Inflammatory macrophage treated with lipopolysaccharide for 1 hour (primary cell): ENCODE results near the gene TDO2.
"Not testable (repeated sequence)": the region's sequence is repeated elsewhere in the genome, so short reads cannot be mapped to it uniquely, and the experiment has no call there.

Source experiments
- DNase-seq, 2 donors: peaks; one replicate each; pipeline ENCODE4 v3.0.0-alpha.2; 2020 to 2022

Gene TDO2

DNA sequence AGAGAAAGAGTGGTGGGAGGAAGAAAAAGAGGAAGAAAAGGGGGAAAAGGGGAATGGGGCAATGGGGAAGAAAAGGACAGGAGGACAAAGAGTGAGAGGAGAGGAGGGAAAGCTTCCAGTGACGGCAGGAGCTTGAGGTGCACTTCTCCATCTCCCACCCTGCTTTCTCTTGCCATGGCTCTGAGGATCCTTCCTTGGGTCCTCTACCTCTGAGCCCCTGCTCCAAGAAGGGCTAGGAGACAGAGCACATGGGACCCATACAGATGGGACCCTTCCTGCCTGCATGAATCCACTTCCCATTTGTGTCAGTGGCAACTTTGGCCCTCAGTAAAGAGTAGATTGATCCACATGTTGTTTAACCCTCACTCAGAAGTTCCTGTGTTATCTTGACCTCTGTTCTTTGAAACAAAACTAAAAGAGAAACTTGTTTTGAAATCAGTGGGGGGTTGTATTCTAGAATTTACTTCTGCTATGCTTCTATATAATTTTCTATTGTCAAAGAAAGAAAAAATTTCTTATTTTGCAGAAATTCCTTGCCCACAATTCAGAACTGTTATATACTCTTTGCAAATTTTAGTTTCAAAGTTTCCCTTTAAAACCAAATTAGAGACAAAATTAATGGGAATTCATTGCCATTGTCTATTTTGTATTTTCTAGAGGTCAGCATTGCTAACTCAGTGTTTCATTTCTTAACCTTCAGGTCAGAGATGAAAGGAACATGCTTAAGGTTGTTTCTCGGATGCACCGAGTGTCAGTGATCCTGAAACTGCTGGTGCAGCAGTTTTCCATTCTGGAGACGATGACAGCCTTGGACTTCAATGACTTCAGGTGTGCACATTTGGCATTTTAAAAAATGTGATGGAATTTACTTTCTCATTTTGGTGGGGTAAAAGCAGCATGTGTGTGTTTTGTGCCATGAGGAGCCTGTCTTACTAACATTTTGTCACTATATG is 5.0 kb downstream of the TDO2 start:
- no peak for DNase-seq

DNA sequence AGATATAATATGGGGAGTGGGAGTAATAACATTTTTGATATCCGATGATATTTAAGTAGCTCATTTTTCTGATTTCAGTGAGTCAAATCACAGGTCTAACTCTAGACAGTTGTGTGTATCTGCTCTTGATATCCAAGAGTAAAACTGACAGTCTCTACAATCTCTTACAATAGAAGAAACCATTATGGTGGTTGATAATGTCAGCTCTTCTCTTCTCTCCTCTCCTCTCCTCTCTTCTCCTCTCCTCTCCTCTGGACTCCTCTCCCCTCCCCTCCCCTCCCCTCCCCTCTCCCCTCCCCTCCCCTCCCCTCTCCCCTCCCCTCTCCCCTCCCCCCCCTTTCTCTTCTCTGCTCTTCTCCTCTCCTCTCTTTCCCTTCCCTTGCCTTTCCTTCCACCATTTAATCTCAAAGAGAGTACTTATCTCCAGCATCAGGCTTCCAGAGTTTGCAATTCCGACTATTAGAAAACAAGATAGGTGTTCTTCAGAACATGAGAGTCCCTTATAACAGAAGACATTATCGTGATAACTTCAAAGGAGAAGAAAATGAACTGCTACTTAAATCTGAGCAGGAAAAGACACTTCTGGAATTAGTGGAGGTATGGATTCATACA is 6.2 kb downstream of the TDO2 start:
- DNase-seq = no peak

DNA sequence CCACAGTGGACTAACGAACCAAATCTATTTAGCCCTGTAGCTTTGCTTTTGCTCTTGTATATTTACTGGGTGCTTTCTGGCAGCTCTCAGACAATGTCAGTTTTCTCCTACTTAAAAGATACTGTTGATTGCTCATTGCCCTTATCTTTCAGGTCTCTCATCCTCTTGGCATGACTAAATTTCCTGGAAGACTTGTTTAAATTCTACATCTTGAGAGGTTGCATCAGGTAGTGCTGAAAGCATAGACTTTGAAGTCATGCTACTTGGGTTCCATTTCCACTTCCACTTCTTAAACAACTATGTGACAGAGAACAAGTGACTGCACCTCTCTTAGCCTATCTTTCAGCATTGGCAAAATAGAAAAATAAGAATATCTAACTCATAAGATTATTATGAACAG is 8.4 kb downstream of the TDO2 start:
- DNase-seq = no peak

DNA sequence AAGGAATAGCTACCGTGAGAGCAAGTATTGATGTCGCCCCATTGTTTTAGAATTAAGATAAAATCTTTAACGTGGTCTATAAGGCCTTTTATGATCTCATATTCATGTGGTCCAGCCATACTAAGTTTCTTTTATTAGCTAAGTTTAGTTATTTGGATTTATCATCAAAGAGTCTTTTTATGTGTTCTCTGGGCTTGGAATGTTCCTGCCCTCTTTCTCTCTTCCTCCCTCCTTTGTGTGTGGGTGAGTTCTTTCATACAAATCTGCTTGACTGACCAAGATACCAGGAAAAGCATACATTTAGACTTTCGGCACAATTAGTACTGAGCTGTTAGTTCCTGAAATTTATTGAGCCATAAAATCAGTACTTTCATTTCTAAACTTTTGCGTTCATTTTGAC is 11.3 kb downstream of the TDO2 start:
- DNase-seq = no peak

DNA sequence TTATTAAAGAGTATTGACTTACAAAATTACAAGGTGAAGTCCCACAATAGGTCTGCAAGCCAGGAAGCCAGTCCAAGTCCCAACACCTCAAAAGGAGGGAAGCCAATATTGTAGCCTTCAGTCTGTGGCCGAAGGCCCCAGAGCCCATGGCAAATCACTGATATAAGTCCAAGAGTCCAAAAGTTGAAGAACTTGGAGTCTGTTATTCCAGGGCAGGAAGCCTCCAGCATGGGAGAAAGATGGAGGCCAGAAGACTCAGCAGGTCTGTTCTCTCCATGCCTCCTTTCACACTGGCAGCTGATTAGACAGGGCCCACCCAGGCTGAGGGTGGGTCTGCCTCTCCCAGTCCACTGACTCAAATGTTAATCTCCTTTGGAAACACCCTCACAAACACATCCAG is 18.1 kb downstream of the TDO2 start:
- no peak for DNase-seq

DNA sequence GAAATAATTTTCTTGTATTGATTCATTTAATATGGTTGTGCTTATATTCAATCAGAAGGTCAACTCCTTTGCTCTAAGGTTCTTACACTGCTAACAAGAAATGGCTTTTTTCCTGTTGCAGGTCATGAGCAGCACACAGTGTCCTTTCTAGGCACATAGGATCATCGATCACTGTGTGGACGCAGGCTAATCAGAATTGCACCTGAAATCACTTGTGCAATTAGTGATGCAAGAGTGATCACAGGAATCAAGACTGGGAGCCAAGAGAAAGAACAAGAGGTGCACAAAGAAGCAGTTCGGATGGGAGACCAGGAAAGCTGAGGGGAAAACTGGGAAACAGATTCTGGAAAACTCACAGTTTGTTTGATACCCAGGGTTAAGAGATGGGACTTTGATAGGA is 21.1 kb downstream of the TDO2 start:
- no peak for DNase-seq

DNA sequence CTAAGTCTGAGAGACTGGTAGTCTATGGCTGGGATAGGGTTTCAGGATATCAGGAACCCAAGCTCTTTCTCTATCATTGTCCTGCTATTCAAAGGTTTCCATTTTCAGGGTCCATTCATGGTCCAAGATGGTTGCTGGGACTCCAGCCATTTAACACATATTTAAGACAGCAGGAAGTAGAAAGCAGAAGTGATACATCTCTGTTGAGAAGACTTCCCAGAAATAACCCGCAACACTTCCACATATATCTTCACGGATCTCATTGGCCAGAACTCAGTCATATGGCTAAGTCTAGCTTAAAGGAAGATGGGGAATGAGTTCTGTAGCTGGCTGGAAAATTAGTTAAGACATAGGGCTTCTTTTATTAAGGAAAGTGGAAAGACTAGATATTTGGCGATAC is 26.3 kb downstream of the TDO2 start:
- peak in 1 of 2 donors; percentile 18 for DNase-seq

DNA sequence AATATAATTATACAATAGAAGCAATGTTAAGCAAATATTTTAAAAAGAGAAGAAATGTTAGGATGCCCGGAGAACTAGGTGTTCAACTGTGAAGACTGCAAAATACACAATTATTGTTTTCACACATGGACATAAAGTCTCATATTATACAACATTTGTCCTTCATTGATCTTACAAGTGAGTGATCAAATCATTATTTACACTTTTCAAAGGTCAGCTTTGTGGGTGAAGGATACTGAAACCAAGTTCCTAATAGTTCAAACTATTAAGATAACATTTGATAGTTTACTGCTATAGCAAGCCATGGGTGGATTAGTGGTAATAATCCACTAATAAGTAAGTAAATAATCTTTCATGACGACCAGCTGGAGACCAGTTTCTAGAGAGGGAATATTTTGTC is 26.8 kb downstream of the TDO2 start:
- DNase-seq = no peak

DNA sequence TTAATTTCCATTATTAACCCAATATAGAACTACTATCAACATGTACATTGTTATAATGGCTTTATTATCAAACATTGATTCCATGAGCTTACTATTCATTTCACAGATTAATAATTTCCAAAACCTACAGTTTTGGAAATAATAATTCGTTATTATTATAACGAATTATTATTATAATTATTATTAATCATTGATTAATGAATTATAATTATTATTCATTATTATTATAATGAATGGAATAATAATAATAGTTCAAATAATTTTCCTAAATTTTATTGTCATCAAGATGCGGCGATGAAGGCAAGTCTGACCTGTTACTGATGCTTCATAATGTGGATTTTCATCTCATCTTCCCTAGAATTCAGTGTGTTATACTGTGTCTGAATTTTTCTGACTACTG is 28.1 kb downstream of the TDO2 start:
- no peak for DNase-seq

DNA sequence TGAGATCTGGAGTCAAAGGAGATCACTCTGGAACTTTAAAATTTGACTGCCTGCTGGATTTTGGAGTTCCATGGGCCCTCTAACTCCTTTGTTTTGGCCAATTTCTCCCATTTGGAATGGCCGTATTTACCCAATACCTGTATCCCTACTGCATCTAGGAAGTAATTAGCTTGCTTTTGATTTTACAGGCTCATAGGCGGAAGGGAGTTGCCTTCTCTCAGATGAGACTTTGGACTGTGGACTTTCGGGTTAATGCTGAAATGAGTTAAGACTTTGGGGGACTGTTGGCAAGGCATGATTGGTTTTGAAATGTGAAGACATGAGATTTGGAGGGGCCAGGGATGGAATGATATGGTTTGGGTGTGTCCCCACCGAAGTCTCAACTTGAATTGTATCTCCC is 31.1 kb downstream of the TDO2 start:
- not testable (repeated sequence) for DNase-seq

DNA sequence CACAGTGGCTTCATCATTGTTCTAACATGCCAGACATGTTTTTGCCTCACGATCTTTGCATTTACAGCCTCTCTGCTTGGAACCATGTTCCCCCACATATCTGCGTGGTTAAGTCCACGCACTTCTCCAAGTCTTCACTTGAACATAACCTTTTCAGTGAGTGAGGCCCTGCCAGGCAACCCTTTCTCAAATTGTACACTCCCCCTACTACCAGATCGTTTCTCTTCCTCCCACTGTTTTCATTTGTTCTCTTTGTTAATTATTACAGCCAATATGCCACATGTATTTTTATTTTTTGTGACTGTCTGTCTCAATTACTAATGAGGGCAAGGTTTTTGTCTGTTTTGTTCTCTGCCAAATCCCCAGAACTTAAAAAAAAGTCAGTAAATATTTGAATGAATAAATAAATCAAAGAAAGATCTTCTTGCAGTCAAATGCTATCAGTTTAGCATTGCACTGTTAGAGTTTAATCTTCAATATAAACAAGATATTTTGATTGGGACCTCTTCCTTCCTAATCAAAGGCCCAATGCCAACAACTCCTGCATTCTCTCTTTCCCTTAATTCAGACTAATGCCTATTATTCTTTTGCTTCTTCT is 32.0 kb downstream of the TDO2 start:
- no peak for DNase-seq

DNA sequence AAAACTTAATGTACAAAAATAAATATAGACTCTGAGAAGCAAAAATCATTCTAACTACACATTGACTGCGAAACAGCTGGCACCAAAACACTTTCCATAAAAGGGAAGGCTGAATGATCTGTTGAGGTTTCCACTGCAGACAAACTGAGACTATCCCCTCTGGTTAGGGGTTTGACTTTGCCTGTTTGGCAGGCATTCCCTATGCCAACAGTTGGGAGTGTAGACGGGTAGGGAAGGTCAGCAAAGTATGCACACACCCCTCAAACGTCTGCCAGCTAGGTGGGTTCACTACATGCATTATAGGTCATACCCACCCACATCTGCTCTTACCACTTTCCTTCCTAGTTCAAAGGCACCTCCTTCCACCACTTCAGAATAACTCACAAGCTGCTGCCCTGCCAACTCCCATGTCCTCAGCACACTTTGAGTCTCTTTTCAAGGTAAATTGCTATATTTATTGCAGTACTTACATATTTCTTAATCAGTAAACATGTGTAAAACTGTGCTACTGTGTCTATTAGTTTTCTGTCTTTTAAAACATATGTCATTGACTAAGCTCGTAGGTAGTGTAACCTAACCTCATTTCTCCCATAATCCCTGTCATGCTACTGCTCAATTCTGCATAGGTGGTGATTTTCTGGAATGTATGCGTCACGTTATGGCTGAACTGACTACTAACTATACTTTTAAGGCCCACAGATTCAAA is 37.7 kb downstream of the TDO2 start:
- no peak for DNase-seq

DNA sequence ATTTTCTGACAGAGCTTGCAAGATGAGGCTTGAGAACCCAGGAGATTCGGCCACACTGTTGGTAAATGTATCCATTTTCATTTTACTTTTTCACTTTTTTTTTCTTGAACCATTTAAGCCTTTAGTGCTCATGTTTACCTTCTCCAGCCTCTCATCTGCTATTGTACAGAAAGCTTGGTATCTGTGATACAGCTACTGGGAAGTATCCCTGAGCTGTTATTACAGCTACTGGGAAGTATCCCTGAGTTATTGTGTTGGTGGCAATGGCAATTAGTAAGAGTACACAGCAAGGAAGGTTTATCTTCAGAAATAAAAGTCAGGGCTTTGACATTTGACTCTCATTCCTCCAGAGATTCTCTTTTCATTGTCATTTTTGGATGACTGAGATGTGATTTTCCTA is 38.3 kb downstream of the TDO2 start:
- no peak for DNase-seq

DNA sequence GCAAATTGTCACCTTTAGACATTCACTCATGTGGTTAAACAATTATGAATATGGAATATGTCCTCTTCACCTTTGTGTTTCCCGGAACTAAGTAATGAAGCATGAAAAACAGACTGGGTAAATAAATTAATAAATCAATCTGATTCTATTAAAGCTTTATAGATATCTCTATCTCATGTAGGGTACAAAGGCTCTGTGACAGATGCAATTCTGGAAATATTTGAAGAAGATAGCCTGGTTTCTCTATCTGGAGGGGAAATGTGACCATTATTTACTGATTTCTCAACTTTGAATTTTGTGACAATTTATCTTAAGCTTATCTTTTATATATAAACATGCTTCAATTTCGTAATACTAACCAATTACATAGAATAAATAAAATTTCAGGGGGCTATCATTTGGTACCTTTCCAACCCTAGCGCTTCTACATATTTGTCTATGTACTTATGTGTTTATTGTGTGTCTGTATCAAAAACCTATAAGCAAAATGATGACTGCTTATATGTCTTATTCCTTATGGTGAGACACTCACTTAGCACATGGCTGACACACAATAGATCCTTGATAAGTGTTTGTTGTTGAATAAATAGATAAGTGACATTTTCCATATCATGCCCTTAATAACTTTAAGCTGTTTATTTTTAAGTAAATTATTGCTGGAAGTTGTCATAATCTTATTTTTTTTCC is 40.3 kb downstream of the TDO2 start:
- DNase-seq = no peak

DNA sequence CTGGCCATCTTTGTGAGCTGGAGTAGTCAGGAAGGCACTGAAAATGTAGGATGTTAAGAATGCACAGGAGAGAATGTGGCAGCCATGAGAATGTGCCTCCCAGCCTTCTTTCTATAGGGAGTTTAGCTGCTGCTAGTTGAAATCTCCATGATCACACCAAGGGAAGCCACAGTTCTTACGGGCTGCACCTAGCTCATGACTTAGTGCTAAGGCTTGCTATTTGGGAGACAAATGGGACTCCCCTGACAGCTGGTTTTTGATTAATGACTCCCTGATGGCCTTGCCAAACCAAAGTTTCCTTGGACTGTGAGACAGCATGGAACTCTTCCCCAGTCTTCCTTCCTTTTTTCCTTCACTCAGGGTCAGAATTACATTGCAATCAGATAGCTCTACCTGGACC is 41.0 kb downstream of the TDO2 start:
- DNase-seq = no peak

DNA sequence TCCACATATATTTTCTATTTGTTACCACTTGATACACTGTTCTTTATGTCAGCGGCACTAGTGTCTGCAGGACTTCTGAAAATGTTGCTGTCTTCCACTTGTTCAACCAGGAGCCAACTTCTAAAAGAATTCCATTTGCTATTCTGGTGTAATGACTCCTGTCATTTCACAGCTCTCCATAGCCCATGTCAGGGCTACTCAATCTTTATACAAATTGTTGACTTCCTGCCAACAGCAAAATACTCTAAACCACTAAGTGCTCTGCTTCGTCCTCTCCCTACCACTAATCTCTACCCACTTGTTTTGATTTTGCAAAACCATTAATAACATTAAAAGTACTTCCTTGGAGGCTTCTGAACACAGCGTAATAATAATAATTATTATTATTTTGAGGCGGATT is 43.0 kb downstream of the TDO2 start:
- DNase-seq = no peak

DNA sequence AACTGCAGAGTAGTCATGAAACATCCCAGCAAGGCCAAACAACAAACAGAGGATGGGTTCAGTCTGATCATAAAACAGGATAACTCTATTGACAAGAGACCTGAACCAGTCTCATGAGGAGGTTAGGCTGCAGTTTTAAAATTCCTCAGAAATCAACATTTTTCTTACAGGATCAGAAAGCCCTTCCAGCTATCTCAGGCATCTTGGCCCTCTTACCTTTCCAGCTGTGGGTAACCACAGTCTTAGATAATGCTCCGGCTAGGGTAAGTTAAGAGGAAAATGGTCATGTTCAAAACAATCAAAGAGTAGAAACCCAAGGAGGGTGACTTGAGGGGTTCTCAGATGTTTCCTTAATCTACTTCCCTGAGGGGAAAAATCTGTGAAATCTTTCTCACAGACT is 45.0 kb downstream of the TDO2 start:
- no peak for DNase-seq

DNA sequence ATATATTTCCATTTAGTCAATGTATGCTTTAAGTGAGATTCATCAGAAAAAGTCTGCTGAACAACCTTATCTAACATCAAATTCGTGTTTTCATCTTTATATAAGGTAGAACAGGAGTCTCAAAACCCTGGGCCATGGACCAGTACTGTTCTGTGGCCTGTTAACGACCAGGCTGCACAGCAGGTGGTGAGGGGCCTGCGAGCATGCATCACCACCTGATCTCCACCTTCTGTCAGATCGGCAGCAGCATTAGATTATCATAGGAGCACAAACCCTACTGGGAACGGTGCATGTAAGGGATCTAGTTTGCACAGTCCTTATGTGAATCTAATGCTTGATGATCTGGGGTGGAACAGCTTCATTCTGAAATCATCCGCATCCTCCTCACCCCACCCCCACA is 47.0 kb downstream of the TDO2 start:
- no peak for DNase-seq

DNA sequence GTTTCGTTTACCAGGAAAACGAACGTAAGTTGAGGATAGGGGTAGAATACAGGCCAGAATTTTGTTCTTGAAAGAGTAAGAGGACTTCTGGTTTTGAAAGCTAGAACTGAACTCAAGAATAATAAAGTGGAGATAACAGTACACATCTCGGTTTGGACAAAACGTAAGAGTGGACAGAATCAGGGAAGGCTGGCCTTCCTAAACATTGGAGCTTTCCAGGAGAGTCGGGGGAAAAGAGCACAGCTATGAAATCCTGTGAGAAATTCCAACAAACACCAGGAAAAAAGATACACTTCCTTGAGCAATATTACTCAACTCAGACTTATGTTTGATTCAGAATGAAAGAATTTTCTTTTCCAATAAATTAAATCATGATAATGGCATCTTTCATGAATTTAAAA is 49.0 kb downstream of the TDO2 start:
- DNase-seq = no peak

DNA sequence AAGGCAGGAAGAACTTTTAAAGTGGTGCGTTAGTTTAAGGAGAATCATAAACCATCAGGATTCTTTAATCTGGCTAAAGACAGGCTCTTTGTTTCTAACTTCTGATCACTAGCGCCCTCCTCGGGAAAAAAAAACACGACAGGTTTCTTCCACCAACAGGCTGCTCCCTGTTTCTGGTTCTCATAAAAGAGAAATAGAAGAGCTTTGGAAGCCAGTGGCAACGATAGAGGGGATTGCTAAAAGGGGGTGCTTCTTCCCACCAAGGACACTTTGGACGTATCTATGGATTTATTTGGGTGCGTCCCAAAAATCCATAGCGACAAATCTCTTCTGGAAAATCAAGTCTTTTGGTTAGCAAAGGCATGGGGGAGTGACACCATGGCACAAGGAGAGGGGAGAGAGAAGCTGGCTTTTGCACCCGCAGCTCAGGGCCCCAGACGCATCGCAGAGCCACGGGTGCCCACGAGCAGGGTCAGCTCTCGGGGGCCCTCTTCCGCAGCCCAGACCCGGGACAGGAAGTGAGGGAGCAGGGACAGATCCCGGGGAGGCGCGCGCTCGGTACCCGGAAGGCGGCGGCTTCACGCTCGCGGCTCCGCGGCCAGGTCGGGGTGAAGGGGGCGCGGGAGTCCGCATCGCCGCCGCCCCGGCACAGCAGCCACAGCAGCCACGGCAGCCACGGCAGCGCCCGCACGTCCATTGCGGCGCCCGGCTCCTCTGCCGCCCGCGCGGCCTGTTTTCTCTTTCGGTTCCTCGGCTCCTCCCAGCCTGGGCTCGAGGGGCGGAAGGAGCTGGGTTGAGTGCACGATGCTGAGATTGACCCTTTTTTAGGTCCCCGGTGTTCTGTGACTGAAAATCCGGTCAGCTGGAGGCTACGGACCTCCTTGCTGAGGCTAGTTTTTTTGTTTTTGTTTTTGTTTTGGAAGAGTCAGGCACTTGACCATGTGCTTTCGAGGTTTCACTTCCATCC is 49.9 kb downstream of the TDO2 start, which contains the start of gene CTSO:
TSS of gene CTSO (minus strand) at position 716 of the 967 bp plus-strand sequence. CDS start at position 697, 19 bp downstream.
- DNase-seq = peak; percentile 63 to 85

DNA sequence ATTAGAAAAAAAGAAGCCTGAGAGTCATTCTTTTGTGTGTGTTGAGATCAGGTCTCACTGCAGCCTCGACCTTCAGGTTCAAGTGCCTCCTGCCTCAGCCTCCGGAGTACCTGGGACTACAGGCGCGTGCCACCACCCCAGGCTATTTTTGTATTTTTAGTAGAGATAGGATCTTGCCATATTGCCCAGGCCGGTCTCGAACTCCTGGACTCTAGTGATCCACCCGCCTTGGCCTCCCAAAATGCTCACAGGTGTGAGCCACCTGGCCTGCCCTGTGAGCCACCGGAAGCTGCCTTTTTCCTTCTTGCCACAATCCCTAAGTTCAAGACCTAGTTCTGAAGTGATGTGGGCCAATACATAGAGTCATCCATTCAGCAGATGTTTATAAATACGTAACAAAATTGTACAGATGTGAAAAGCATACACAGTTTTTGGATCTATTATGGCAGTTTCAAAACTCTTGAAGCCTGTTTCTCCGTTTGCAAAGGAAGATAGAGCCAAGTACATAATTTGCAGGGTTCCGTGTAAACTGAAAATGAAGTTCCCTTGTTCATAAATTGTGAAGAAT is 50.7 kb downstream of the TDO2 start:
- no peak for DNase-seq
